Measurements from ENCODE around the gene RYR2.

GRCh38 chr1:237817277-237817676 is 775.3 kb downstream of the RYR2 start:
- TF ChIP-seq GATA2 (IDR thresholded peaks at IDR 0.05; ENCODE audit: low read depth, low read length) (no peak), GATA3 (IDR thresholded peaks at IDR 0.05; ENCODE audit: low read depth, low read length) (no peak)

Measured in SH-SY5Y (cell line).